Pericardium fibroblast (primary cell): ENCODE results near the gene CD163L1. TPM values are rescaled to one million over a fixed set of nuclear protein-coding genes. Genes with fewer than 3 reads are reported as not detected.

Experiments used
- total RNA-seq: library from RNA; depleted of rRNA; stranded (reverse); fragments of >200 nt; gene quantifications from 2 replicates; pipeline ENCODE4 v1.2.3, GENCODE V29; 2015

CD163L1 gene
- total RNA-seq = not detected in 2 replicates

GRCh38 chr12:7444076-7444475, at the start of gene CD163L1:
CD163L1 (minus strand) TSS chr12:7444153; CDS start chr12:7444127, 26 bp downstream.

Other genes with a start within 250 kb of the CD163L1 start
- not detected in 2 replicates for gene ACSM4, start 140.1 kb downstream of the CD163L1 start, total RNA-seq
- not detected in 2 replicates for gene CD163, start 59.6 kb upstream of the CD163L1 start, total RNA-seq
- not detected in 2 replicates for gene APOBEC1, start 221.8 kb upstream of the CD163L1 start, total RNA-seq